ELR (cell line): Measurements from ENCODE around the gene SIX4.
"Not testable (repeated sequence)": the region's sequence is repeated elsewhere in the genome, so short reads cannot be mapped to it uniquely, and the experiment has no call there.

Experiments
- DNase-seq: peaks from one replicate; pipeline ENCODE4 v3.0.0-alpha.2; 2015; ENCODE audit warnings: low read depth

SIX4 gene

DNA sequence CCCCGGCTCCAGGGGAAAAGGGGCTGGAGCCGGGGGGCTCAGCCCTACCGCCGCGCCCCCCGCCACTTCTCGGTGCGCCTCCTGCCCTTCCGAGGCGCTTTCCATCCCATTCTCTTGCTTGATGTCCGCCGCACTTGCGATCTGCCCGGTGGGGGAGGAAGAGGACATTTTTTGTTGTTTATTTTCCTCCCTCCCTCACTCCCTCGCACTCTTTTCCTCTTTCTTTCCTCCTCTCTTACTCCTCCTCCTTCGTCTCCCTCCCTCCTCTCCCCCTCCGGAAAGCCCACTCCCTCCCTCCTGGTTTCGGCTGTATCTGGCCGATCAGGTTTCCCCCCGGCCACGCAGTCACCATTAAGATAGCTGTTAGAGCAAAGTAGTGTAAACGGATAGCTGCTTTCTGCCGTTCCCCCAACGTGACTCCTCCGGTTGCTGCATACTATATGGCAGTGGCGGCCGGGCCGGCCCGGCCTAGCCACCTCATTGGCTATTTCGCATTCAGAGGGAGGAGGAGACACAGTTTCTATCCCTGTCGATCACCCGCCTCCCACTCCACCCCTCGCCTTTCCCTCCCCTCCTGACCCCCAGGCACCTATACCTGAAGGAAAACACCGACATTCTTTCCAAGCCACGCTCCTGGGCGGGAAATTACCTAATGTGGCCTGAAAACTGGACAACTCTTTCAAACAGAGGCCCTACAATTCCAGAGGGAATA, at the start of gene SIX4:
Gene SIX4, minus strand, starts transcription at position 445 of the 712 bp plus-strand sequence. Its CDS starts 277 bp downstream, at position 168.
- DNase-seq = peak; percentile 90

DNA sequence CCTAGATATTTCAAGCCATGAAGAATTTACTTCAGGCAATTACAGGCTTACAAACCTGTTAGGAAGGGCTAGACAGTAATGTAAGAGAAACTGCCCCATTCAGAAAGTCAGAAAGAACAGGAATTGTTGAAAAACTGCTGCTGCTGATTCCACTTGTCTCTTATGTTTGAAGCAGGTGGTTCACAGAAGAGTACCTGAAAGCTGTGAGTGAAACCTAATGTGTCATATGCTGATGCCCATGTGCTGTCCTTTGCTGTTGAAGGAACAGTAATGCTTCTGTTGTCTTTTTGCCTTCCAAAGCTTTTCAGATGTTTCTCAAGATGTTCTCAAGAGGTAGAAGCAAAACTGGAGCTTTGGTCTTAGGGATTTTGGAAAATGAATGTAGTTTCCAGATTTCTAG, 49.4 kb upstream of the SIX4 start:
- DNase-seq = no peak

DNA sequence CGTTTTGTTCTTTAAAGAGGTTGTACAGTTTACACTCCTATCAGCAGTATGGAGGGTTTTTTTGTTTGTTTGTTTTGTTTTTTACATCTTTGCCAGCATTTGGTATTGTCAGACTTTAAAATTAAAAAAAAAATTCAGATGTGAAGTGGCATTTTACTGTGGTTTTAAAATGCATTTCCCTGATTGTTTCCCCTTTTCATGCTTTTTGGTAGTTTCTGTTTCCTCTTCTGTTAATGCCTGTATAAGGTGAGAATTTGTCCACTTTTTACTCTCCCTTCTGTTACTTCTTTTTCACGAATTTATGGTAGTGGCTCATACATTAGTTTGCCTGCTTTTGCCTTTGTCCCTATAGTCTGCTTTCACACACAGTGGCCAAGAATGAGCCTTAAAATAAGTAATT, 47.0 kb upstream of the SIX4 start:
- DNase-seq = no peak

DNA sequence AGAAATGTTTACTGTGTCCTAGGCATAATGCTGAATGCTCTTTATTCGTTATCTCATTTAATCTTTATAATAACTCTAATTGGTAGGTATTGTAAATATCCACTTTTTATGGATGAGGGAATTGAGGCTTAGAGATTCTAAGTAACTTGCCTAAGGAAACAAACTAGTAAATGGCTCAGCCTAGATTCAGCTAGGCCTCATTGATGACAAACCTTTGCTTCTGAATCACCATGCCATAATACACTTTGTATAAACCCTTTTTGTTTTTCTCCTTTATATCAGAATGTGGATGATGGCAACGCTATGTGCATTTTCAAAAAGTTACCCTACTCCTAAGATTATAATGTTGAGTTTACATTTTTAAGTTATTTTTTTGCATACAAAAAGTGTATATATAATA, 44.5 kb upstream of the SIX4 start:
- DNase-seq = peak; percentile 69

DNA sequence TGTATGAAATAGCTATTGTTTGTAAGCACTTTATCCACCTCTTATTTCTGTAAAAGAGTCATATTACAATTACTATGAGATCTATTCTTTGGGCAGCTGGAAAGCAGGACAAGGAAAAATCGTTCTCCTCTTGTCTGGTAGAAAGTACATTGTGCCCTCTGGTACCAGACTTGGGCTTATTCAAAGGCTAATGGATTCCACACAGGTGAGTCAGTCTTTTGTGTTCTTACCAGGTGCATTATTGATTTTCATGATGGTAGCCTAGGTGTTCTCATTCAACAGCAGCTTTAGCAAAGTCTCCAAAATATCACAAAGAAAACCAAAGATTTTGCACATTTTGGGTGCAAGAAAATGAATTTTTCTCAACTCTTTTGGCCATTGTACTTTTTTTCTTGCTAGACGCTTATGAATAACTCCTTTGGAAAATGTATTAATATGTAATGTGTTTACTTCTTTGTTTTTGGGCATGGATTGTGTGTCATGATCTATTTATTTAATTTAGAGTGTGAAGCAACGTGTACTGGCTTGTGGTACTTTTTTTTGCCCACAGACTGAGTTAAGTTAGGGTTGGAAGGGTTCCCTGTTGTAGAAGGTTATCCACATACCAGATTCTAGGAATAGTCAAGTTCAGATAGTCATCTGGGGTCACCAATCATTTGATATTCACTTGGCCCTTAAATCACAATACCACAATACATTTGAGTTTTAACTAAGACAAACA, 36.7 kb upstream of the SIX4 start:
- no peak for DNase-seq

DNA sequence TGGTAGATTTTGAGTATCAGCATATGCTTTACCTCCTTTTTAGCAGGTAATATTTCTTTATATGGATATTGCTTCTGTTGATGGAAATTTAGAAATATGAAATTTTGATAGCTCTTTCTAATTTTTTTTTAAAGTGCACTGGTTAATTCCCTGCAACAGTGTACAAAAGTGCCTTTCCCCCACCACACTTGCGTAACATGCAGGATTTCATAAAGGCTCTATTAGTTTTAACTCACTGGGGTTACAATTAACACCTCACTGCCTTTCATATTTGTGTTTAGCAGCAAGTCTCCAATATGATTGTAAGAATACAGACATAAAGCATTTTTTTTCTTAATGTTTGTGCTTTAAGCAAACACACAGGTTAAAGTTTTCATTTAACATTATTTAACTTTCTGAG, 36.1 kb upstream of the SIX4 start:
- no peak for DNase-seq

DNA sequence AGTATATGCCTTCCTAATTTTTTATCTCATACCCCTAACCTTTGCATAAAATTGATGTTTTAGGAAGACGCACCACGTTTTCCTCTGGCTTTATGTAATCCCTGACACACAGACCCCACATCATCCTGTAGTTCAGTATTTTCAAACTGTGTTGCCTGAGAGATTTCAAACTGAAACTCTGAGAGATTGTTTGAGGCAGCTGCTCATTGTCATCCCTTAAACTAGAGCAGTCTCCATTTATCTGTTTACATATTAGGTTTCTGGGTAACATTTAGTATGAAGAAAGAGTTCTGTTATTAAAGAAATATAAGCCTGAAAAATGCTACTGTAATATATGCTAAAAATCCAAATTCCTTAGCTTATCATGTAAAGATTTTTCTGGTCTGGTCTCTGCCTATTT, 34.7 kb upstream of the SIX4 start:
- DNase-seq = no peak

DNA sequence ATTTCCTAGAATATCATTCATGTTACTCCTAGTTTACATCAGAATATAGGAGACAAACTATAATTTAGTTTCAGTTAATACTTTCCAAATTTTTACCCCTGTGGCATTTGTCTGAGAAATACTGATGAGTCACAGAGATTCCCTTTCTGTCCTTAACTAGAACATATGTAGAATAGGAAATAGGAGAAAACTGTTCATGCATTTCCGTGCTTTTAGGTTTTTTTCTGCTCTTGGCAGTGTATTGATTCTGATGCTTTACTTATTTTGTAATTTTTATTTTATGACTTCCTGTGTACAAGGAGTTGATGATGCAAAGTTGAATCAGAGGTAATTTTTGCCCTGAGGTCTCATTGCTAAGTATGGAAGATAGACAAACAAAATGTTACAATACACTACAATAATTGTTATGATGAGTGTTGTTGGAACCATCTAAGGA, 33.4 kb upstream of the SIX4 start:
- DNase-seq = peak; percentile 92

DNA sequence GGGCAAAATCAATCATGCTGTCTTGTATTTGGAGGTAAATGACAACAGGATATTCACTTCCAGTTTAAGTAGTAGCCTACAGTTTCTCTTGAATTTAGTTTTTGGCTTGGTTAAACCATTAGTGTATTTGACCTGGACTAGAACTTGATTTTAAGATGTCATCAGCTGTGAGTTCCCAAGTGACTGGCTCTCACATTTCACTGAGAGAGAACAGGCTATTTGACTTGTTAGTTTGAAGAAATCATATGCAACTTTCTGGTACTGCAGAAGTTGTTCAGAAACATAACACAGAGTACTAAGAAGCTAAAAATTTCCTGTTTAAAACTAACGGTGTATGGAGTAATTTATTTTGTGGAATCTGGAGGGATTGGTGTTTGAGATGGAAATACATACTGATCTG, 32.7 kb upstream of the SIX4 start:
- peak; percentile 11 for DNase-seq

DNA sequence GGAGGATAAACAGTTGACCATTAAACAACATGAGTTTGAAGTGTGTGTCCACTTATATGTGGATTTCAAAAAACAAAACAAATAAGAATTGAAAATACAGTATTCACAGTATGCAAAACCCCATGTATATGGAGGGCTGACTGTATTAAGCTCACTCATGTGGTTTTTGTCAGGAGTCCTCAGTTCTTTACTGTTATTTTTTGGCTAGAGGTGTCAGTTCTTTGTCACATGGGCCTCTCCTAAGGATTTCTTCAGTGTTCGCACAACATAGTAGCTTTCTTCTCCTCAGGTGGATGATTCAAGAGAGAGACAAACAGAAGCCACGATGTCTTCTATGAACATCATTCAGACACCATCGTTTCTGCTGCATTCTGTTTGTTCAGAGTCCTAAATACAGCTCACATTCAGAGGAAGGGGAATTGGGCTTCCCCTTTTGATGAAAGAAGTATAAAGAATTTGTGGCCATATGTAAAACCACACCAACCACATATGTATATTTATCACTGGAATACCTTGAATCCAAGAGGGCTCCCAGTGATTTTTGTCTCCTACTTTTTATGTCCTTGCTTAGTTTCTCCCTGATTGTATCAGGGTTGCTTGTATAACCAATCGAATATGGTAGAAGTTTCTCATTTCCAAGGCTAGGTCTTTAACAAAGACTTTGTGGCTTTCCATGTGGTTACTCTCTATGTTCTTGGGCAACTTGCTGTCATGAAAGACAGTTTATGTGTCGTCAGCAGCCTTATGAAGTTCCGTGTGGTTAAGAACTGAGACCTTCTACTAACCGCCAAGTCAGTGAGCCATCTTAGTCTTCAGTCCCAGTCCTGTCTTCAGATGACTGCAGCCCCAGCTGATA, 29.3 kb upstream of the SIX4 start:
- no peak for DNase-seq

DNA sequence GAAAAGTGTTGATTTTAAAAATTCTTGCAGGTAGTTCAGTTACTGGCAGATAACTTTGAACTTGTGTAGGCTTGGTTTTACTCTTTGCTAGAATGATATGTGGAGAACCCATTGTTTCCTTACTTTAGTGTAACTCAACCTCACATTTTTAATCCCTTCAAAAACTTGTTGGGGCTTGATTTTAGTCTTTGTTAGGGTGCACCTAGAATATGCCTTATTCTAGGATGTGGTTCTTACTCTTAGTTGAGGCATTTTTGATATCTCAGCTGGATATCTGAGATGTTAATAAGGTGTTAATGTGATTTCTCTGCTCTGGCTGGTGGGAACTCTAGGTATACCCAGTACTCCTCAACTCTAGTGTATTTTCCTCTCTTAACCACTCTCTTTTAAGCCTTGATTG, 20.4 kb upstream of the SIX4 start:
- DNase-seq = no peak

DNA sequence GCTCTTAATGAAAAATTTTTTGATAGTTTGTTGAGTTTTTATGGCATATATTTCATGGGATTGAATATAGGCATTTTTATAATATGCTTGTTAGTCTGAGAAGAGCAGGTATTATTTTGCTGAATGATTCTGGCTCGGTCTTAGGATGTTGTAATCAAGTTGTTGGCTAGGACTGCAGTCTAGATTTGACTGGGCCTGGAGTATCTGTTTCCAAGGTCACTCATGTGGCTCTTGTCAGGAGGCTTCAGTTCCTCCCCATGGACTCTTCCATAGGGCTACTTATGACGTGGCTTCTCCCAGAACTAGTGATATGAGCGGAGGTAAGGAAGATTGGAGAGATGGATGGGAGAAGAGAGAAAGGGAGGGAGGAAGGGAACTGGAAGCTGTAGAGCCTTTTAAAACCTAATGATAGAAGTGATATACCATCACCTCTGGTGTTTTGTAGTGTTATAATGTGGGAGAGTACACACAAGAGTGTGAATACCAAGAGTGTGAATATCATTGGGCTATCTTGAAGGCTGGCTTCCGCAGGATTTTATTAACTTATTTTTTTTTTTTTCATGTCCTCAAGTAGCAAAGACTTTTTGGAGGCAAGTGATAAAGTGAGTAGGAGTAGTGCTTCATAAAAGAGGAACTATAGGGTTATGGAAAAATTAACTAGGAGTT, 14.8 kb upstream of the SIX4 start:
- no peak for DNase-seq

DNA sequence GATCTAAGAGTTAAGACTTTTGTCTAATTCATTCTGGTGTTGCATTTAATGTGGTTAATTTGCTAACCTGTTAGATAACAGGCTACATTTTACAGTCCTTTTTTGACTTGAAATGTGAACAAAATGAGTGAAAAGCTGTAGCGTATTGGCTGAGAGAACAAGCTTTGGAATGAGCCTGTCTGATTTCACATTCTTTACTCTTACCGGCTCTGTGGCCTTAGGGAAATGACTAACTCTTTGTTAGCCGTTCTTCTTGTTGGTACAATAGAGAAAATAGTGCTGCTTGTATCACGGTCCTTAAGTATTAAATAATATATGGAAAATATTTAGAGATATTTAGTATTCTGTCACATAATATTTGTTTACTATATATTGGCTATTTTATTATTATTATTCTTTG, 12.3 kb upstream of the SIX4 start:
- DNase-seq = peak; percentile 88

DNA sequence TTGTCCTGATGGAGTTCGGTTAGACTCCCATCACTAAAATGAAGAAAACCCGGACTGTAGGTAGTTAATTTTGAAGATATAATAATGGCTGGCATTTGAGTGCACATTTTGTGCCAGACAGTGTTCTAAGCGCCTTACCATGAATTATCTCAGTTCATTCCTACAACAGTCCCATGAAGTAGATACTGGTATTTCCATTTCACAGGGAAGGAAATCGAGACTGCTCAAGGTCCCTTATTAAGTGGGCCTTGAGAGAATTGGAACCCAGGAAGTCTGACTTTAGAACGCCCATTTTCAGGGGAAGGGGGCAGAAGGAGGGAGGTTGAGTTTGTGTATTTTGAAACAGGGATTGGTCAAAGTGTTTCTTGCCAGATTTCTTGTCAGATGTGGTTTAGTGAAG, 11.3 kb upstream of the SIX4 start:
- DNase-seq = peak; percentile 27

DNA sequence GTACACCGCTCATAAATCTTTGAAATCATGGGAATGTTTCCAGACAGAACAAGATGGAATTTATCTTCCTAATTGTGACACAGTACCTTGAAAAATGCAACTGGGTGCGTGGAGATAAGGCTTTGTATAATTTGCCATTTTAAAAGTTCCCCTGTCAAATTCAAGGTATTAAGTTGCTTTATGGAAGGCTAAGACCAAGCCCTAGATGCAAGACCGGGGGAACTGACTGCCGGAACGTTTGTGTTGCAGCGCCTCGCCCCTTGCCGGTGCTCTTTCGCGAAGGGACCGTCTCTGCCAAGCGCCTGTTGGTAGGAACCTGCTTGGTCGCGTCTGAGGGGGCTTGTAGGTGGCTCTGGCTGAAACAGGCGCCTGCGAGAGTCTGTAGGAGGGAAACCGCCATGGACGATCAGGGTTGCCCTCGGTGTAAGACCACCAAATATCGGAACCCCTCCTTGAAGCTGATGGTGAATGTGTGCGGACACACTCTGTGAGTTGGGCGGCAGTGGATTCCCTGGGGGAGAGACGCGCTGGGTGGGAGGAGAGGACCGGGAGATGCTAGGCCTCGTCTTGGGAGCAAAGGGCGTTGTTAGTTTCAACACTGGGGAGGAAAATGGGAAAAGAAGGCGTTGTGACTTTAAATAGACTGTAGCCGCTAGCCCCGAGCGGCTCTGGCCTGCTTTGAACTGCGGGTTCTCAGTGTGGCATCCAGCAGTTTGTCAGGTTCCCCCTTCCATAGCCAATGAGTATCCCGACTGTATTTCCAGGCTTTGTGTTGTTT, 10.5 kb upstream of the SIX4 start, which contains the start of gene MNAT1:
Gene MNAT1, plus strand, starts transcription at position 297 of the 778 bp plus-strand sequence. Its CDS starts 102 bp downstream, at position 399.
- DNase-seq = peak; percentile 88

DNA sequence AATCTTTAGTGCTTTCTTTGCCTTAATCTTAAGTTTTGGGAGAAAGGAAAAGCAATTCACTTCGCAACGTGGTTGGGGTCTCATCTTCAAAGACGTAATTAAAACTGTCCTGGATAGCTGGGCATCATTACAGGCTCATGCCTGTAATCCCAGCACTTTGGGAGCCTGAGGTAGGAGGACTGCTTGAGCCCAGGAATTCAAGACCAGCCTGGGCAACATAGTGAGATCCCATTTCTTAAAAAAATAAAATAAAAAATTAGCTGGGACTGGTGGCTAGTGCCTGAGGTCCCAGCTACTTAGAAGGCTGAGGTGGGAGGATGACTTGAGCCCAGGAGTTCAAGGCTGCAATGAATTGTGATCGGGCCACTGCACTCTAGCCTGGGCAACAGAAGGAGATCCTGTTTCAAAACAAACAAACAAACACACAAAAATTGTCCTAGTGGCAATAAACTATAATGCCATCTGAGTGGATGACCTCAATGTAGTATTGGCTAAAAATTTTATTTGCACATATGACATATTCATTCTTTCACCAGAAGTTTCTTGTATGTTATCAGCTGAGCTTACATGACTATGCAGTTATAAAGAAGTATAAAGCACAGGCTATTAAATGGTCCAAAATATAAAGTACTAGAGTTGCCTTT, 8.8 kb upstream of the SIX4 start:
- DNase-seq = no peak

DNA sequence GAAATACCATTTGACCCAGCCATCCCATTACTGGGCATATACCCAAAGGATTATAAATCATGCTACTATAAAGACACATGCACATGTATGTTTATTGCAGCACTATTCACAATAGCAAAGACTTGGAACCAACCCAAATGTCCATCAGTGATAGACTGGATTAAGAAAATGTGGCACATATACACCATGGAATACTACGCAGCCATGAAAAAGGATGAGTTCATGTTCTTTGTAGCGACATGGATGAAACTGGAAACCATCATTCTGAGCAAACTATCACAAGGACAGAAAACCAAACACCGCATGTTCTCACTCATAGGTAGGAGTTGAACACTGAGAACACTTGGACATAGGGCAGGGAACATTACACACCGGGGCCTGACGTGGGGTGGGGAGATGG, 7.1 kb upstream of the SIX4 start:
- DNase-seq = not testable (repeated sequence)

DNA sequence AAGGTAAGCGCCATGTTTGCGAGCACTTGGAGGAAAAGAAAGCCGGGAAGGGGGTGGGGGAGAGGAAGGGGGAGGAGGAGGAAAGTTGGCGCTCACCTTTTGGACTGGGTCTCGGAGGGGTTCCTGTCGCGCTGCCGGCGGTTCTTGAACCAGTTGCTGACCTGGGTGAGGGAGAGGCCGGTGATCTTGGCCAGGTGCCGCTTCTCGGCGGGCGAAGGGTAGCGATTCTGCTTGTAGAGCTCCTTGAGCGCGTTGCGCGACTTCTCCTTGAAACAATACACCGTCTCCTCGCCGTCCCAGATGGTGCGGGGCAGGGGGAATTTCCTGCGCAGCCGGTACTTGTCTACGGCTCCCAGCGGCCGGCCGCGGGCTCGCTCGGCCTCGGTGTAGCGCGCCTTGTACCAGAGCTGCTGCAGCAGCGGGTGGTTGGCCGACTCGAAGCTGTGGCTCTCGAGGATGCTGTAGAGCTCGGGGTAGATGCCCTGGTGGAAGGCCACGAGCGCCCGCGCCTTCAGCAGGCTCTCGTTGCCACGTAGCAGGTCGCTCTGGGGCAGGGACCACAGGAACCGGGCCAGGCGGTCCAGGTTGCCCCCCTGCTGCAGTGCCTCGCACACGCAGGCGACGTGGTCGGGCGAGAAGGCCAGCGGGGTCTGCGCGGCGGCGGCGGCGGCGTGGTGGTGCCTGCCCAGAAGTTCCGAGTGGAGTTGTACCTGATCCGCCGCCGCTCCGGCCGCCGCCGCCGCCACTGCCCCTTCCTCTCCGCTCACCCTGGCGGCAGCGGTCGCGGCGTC, 840 bp downstream of the SIX4 start:
- DNase-seq = peak; percentile 69

DNA sequence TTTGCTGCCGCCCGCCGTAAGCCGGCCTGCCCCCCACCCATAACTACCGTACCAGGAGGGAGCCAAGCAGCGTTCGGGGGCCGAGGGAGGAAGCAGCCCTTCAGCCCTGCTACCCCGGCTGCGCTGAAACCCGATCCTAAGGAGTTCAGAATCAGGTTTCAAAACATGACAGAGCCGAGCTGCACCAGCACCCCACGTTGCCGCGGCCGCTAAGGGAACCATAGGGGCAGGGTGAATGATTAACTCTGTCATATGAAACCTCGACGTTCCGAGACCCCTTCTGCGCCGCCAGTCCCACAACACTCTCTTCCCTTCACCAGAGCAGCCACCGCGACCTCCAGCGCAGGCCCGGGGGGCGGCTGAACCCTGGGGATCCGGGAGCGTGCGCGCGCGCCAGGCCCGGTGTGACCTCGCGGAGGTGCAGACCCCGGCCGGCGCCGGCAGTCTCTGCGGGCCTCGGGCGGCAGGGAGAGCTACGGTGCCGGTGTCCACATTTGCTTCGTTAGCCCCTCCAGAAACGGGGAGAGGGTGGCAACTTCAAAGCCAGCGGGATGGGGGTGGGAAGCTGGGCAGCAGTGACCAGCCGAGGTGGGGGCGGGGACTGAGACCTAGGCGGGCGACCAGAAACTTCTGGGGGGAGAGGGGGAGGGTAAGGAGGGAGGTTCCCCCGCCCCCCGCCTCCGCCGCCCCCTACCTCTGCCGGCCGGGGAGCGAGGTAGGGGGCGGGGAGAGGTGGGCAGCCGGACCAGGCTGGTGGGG, 1.6 kb downstream of the SIX4 start:
- peak; percentile 80 for DNase-seq
